Stimulated activated CD4-positive, alpha-beta T cell treated with anti-CD3 and anti-CD28 coated beads, Interleukin-12 subunit alpha, Interleukin-12 subunit beta, amount 100 ng/mL, for 4 hours (primary cell): ENCODE measurements around the gene JRKL.

ENCODE experiments used
- DNase-seq: peaks from one replicate; pipeline ENCODE4 v3.0.0-alpha.2; 2020

The JRKL gene

DNA sequence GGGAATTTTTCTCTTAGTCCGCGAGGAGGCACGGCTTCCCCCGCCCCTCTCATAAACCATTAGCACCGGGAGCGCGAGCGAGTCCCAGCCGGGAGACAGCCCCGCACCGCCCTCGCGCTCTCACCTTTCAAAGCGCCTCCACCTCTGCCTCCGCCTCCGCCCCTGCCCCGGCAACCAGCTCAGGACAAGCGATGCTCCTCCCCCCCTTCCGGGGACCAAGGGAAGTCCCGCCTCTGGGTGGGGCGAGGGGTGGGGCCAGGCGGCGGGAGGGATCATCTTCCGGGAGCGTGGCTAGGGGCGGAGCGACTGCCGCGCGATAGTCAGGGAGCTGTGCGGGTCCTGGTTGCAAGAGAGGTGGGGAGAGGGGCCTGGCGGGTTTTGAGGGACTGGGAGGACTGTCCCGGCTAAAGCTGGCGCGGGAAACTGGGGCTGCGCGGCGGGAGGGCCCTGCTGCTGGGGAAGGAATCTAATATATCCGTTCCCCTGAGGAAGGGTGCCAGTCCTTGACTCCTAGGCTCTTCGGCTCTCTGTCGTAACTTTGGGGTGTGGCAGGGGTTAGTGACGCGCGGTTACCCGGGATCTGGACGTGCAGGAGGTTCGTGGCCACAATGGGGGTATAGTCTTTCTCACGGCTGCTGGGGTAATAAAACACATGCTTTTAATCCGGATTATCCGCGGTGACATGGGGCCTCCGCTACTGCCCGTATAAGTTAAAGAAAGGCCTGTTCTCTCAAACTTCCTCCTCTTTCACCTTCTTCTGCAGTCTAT lies at the start of gene JRKL, which contains the start of gene CCDC82:
Gene JRKL, plus strand, starts transcription at position 294 of the 768 bp plus-strand sequence. CDS start 637 bp downstream, outside the sequence.
Gene CCDC82, minus strand, starts transcription at position 193 of the 768 bp plus-strand sequence. CDS start 5,165 bp downstream, outside the sequence.
- peak; percentile 99 for DNase-seq

DNA sequence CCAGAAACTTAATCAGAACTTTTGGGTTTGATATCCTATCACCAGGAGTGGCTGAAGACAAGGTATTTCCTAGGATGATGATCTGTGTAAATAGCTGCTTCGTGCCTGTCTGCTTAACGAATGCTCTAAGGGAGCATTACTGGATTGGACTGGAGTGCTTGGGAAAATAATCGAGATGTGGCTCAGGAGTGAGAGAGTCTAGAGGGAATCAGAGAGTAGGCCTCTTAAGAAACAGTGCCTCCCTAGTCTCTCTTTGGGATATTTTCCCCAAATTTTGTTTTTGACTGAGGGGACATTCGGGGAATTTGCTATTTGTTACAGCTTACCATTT lies 49.3 kb upstream of the JRKL start:
- no peak for DNase-seq

GRCh38 chr11:96341211-96342013 lies 48.4 kb upstream of the JRKL start:
- DNase-seq = peak; percentile 49

DNA sequence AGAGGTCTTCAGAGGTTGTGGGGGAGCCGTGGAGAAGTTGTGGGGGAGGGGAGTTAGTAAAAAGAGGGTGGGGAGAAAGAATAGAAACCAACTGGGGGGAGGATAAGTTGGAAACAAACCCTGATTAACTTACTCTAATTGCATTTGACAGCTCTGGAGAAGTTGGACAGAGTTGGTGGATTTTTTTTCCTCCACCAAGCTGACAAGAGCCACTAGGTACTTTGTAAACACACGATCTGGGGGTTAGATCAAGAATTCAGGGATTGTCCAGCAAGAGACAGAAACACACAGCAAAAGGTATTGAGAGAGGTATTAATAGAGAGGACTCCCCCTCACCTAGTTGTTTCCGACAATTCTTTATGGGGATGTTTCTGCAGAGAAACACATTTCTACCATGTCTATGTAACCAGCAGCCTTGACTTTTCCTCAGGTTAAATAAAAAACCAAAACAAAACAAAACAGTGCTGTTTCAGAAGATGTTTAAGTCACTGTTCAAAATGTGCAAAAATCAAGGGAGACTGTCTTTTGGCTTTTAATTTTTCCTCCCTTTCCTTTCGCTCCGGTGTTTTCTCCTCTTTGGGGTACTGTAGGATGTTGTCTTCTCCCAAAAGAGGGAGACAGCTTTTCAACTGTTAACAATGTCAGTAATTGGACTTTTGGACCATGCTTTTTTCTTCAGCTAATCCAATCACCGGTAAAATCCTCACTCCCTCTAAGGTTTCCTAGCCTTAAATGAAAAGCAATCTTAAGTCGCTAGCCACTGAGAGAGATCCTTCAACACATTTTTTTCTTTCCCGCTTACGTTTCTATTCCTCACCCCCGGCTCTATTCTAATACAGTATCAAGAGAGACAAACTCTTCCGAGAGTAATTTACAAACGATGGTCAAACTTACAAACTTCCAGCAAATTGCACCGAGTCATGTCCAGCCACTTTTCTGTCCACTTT lies 47.5 kb upstream of the JRKL start:
- no peak for DNase-seq

DNA sequence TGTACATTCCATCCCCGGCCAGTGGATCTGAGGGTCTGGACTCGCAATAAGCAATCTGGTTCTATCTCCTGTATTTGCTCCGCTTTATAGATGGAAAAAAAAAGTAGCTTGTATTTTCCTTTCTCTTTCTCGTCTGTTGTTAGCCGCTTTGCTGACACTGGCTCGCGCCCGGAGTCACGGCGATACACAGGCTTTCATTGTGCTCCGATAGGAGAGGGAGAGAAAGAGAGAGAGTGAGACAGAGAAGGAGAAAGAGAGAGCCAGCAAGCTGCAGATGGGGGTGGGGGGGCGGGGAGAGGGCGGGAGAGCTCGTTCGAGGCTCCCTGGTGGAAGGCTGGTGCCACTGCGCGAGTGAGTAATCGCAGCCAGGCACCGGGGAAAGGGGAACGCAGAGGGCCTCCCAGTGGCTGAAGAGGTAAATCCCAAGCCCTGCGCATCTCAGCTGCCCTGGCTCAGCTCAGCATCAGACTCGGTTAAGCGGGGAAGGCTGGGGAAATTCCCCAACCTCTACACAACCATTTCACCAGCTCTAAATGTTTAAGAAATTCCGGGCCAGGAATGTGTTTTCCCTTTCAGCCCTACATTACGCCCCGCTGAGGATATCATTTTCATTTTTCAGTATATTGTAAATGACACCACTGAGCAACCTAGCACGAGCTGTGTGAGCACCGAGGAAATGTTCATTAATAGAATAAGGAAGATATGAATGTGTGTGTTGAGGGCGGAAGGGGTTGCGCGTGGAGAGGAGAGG lies 46.7 kb upstream of the JRKL start, which contains the start of gene MAML2:
Gene MAML2, minus strand, starts transcription at position 235 of the 751 bp plus-strand sequence. CDS start 1,300 bp downstream, outside the sequence.
- peak; percentile 83 for DNase-seq

- no peak for DNase-seq
Observed at GRCh38 chr11:96356848-96357247, 33.0 kb upstream of the JRKL start.

- DNase-seq = no peak
Observed at GRCh38 chr11:96357794-96358193, 32.0 kb upstream of the JRKL start.

- DNase-seq = no peak
Observed at GRCh38 chr11:96358321-96358720, 31.5 kb upstream of the JRKL start.

DNA sequence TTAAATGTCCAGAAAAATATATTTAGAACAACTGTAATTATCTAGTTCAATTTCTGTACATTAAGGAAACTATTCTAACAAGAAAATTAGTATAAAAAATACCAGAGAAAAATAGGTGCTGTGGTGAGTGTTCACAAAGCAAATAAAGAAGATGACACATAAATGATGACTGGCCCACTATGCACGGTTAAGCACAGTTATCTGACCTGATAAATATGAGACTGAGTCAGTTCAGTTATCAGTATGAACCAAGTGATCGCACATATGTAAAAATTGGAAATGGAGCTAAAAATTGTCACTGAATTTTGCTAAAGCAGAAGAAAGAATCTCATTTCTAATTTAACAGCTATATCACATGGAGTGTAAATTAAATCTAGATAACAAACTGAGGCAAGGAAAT lies 28.0 kb upstream of the JRKL start:
- no peak for DNase-seq

DNA sequence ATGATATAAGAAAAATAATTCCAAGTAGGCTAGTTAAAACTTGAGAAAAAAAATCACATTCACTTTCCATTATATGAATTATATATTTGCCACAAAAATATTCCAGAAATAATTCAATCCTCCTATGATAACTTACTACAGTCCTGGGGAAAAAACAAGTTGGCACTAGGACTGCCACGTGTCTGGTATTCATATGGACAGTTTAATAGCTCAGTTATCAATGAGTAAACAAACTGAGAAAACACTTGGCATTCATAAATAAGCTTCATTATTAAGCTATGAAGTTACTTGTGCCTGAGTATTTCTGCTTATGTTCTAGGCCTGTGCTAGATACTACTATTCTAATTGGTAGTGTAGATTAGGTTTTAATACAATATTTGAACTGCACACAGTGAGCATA lies 24.3 kb upstream of the JRKL start:
- DNase-seq = no peak

DNA sequence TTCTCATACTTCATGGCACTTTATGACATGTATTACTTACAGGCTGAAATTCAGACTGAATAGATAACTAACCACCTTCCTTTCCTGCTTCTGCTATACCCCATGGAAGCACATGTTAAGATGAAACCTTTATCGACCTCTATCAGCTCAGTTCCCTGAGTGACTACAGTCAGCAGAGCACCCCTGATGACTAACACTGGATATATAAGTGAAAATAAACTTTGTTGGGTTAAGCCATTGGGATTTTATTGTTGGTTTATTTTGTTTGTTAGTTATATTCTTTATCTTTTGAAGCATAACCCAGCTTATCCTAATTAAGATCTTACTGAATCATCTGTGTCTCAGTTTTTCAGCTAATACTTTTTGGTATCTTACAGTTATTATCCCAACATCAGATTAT lies 23.8 kb upstream of the JRKL start:
- DNase-seq = no peak

- no peak for DNase-seq
Observed at GRCh38 chr11:96367342-96367741, 22.5 kb upstream of the JRKL start.

GRCh38 chr11:96373826-96374225 lies 16.0 kb upstream of the JRKL start:
- DNase-seq = no peak

- no peak for DNase-seq
Observed at GRCh38 chr11:96376796-96377195, 13.0 kb upstream of the JRKL start.

GRCh38 chr11:96384156-96384555 lies 5.7 kb upstream of the JRKL start:
- no peak for DNase-seq

DNA sequence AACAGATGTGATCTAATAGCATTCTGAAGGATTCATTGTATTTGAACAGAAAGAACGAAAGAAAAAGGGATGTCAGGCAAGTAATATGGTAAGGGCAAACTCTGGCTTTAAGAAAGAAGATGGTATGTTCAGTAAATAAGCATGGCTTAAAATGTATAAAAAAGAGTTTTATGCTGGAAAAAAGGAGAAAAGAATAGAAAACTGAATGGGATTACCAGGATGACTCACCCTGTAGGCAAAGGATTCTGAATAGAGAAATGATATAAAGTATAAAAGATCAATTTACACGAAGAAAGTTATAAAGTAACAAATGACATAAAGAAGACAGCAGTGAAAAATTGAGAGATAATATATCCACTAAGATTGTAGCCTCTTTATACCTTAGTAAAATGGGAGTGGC lies 4.6 kb upstream of the JRKL start:
- DNase-seq = no peak

GRCh38 chr11:96388891-96389719 lies 708 bp upstream of the JRKL start:
- DNase-seq = no peak

GRCh38 chr11:96390488-96390792 lies 627 bp downstream of the JRKL start:
- DNase-seq = no peak

- DNase-seq = no peak
Observed at GRCh38 chr11:96391698-96392307, 2.0 kb downstream of the JRKL start.

GRCh38 chr11:96393753-96394348 lies 4.0 kb downstream of the JRKL start:
- DNase-seq = no peak

- DNase-seq = no peak
Observed at GRCh38 chr11:96394773-96395172, 5.0 kb downstream of the JRKL start.
